ENCODE results near the gene SPINT2. TPM values are rescaled to one million over a fixed set of nuclear protein-coding genes. Genes with fewer than 3 reads are reported as not detected.

SPINT2 gene
- total and polyA plus RNA-seq, 3 experiments from 2014 or later: 27.9 to 49.5 (median 29.4) TPM

DNA sequence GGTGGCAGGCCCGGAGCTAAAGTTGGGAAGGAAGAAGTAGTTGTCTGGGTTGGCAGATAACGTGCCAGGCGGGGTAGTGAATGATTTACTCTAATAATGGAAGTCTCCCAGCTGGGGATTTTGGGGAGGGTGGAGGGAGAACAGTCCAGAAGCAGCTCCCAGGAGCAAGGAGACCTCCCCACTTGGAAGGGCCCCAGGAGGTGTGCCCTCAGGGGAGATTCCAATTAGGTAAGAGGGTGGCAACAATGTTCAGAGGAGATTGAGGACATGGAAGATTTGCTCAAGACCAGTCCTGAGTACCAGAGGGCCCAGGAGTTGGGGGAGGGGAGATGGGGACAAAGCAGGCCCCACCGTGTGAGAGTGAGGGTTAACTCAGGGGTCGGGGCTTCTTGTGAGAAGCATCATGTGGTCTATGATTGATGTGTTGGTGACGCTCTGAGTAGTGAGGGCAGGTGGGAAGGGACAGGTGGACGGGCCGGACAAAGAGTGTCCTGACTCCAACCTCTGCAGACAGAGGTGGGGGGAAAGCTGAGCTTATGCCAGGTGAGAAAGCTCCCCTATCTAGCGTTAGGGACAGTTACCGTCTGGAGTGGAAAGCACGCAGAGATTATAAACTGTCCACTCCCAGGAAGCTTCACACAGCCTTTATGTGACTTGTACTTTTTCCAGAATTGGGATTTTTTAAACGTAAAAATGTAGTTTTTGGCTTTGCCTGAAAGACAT lies 3.5 kb downstream of the SPINT2 start:
- Histone ChIP-seq H3K36me3 (ENCODE audit: insufficient read depth, low read length) (no peaks in the 10 kb centered on the region), H3K4me3 (ENCODE audit: low read length) (no peak overlapping the region), H3K27me3 (ENCODE audit: insufficient read depth, low read length, poor library complexity, severe bottlenecking) (no peaks in the 10 kb centered on the region), H3K27ac (ENCODE audit: low read depth, low read length) (no peak overlapping the region), H3K9me3 (ENCODE audit: low read length) (no peaks in the 10 kb centered on the region), H3K4me1 (ENCODE audit: insufficient read depth, low read length) (peaks cover 17% of the 10 kb centered on the region)
- ChIA-PET CTCF (interaction anchor here (0.9 kb wide), 1 partner anchor 25 kb away, joined by 3 read pairs; no protein-coding TSS in a partner anchor), POLR2A (no interaction called here)
- Mint-ChIP-seq H3K27ac (peak overlapping the region in 2 of 8 donors; percentile 12 to 33), H3K9me3 (peaks cover 0 to 2% (median 0%) of the 10 kb centered on the region in 5 donors), H3K4me1 (peaks cover 18 to 27% (median 19%) of the 10 kb centered on the region in 3 donors), H3K4me3 (peak overlapping the region in 1 of 7 donors; percentile 2), H3K27me3 (peaks cover 3 to 11% of the 10 kb centered on the region in 2 donors), H3K36me3 (peaks cover 0 to 2% (median 0%) of the 10 kb centered on the region in 3 donors)
- no peak for DNase-seq

GRCh38 chr19:38268539-38268938 lies 4.2 kb downstream of the SPINT2 start:
- CTCF ChIA-PET: no interaction called here

GRCh38 chr19:38270587-38271167 lies 6.3 kb downstream of the SPINT2 start:
- H3K9me3 Mint-ChIP-seq: no peaks in the 10 kb centered on the region
- H3K9me3 ChIP-seq (ENCODE audit: low read length): no peaks in the 10 kb centered on the region
- H3K36me3 ChIP-seq (ENCODE audit: insufficient read depth, low read length): no peaks in the 10 kb centered on the region
- peak overlapping the region; percentile 9 for H3K27ac ChIP-seq (ENCODE audit: low read depth, low read length)
- no peaks in the 10 kb centered on the region for H3K27me3 Mint-ChIP-seq
- no peak overlapping the region for H3K4me3 ChIP-seq (ENCODE audit: low read length)
- POLR2A ChIA-PET: no interaction called here
- peaks cover 3 to 10% (median 6%) of the 10 kb centered on the region in 3 donors for H3K4me1 Mint-ChIP-seq
- H3K27me3 ChIP-seq (ENCODE audit: insufficient read depth, low read length, poor library complexity, severe bottlenecking): no peaks in the 10 kb centered on the region
- peak overlapping the region in 1 of 8 donors; percentile 77 for H3K27ac Mint-ChIP-seq
- CTCF ChIA-PET: no interaction called here
- H3K36me3 Mint-ChIP-seq: peaks cover 0 to 3% (median 0%) of the 10 kb centered on the region in 3 donors
- H3K4me3 Mint-ChIP-seq: no peak overlapping the region
- no peak for DNase-seq
- H3K4me1 ChIP-seq (ENCODE audit: insufficient read depth, low read length): peaks cover 3% of the 10 kb centered on the region

More at GRCh38 chr19:38268539-38268938, 4.2 kb downstream of the SPINT2 start:
- Histone ChIP-seq H3K9me3 (ENCODE audit: low read length) (no peaks in the 10 kb centered on the region), H3K27ac (ENCODE audit: low read depth, low read length) (no peak overlapping the region), H3K4me1 (ENCODE audit: insufficient read depth, low read length) (peaks cover 16% of the 10 kb centered on the region), H3K36me3 (ENCODE audit: insufficient read depth, low read length) (no peaks in the 10 kb centered on the region), H3K4me3 (ENCODE audit: low read length) (no peak overlapping the region), H3K27me3 (ENCODE audit: insufficient read depth, low read length, poor library complexity, severe bottlenecking) (no peaks in the 10 kb centered on the region)
- no peak for DNase-seq
- Mint-ChIP-seq H3K4me1 (peaks cover 18 to 26% (median 19%) of the 10 kb centered on the region in 3 donors), H3K27me3 (peaks cover 0 to 11% of the 10 kb centered on the region in 2 donors), H3K4me3 (peak overlapping the region in 1 of 7 donors; percentile 17), H3K9me3 (peaks cover 0 to 2% (median 0%) of the 10 kb centered on the region in 5 donors), H3K27ac (peak overlapping the region in 2 of 8 donors; percentile 12 to 55), H3K36me3 (peaks cover 0 to 2% (median 0%) of the 10 kb centered on the region in 3 donors)
- POLR2A ChIA-PET: no interaction called here

- no peaks in the 10 kb centered on the region for H3K9me3 ChIP-seq (ENCODE audit: low read length)
- POLR2A ChIA-PET: no interaction called here
- CTCF ChIA-PET: no interaction called here
- Mint-ChIP-seq H3K4me1 (no peaks in the 10 kb centered on the region), H3K36me3 (peaks cover 0 to 4% (median 0%) of the 10 kb centered on the region in 3 donors), H3K27me3 (no peaks in the 10 kb centered on the region), H3K9me3 (no peaks in the 10 kb centered on the region), H3K27ac (peak overlapping the region in 1 of 8 donors; percentile 7), H3K4me3 (no peak overlapping the region)
- H3K4me1 ChIP-seq (ENCODE audit: insufficient read depth, low read length): no peaks in the 10 kb centered on the region
- no peak overlapping the region for H3K27ac ChIP-seq (ENCODE audit: low read depth, low read length)
- H3K4me3 ChIP-seq (ENCODE audit: low read length): no peak overlapping the region
- DNase-seq: no peak
- H3K36me3 ChIP-seq (ENCODE audit: insufficient read depth, low read length): no peaks in the 10 kb centered on the region
- no peaks in the 10 kb centered on the region for H3K27me3 ChIP-seq (ENCODE audit: insufficient read depth, low read length, poor library complexity, severe bottlenecking)
These were observed 9.1 kb downstream of the SPINT2 start for GRCh38 chr19:38273499-38273898.

- ChIA-PET POLR2A (no interaction called here), CTCF (no interaction called here)
- DNase-seq: no peak
- Histone ChIP-seq H3K27me3 (ENCODE audit: insufficient read depth, low read length, poor library complexity, severe bottlenecking) (no peaks in the 10 kb centered on the region), H3K4me3 (ENCODE audit: low read length) (no peak overlapping the region), H3K4me1 (ENCODE audit: insufficient read depth, low read length) (no peaks in the 10 kb centered on the region), H3K36me3 (ENCODE audit: insufficient read depth, low read length) (no peaks in the 10 kb centered on the region), H3K27ac (ENCODE audit: low read depth, low read length) (no peak overlapping the region), H3K9me3 (ENCODE audit: low read length) (no peaks in the 10 kb centered on the region)
- Mint-ChIP-seq H3K9me3 (no peaks in the 10 kb centered on the region), H3K4me3 (no peak overlapping the region), H3K36me3 (peaks cover 0 to 4% (median 0%) of the 10 kb centered on the region in 3 donors), H3K4me1 (no peaks in the 10 kb centered on the region), H3K27ac (no peak overlapping the region), H3K27me3 (no peaks in the 10 kb centered on the region)
These were observed 10.4 kb downstream of the SPINT2 start for GRCh38 chr19:38274739-38275138.

DNA sequence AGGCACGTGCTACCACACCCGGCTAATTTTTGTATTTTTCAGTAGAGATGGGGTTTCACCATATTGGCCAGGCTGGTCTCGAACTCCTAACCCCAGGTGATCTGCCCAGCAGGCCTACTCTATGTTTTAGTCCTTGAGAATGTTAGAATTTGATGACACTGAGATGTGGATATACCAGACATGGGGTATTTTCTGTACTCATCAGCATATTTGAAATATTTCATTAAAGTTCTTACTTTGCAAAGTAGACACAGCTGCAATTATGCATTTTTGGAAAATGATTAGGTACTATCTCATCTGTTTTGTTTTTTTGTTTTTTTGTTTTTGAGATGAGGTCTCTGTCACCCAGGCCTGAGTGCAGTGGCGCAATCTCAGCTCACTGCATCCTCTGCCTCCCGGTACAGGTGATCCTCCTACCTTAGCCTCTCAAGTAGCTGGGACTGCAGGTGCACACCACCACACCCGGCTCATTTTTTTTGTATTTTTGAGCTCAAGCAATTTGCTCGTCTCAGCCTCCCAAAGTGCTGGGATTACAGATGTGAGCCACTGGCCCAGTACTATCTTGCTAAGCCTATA lies 12.7 kb downstream of the SPINT2 start:
- H3K36me3 Mint-ChIP-seq: peaks cover 0 to 2% (median 2%) of the 10 kb centered on the region in 3 donors
- H3K9me3 Mint-ChIP-seq: no peaks in the 10 kb centered on the region
- Histone ChIP-seq H3K36me3 (ENCODE audit: insufficient read depth, low read length) (no peaks in the 10 kb centered on the region), H3K4me3 (ENCODE audit: low read length) (no peak overlapping the region), H3K27ac (ENCODE audit: low read depth, low read length) (no peak overlapping the region), H3K27me3 (ENCODE audit: insufficient read depth, low read length, poor library complexity, severe bottlenecking) (no peaks in the 10 kb centered on the region), H3K9me3 (ENCODE audit: low read length) (no peaks in the 10 kb centered on the region), H3K4me1 (ENCODE audit: insufficient read depth, low read length) (no peaks in the 10 kb centered on the region)
- ChIA-PET POLR2A (no interaction called here), CTCF (no interaction called here)
- H3K4me1 Mint-ChIP-seq: peaks cover 4 to 6% (median 5%) of the 10 kb centered on the region in 3 donors
- no peak overlapping the region for H3K27ac Mint-ChIP-seq
- no peak for DNase-seq
- no peak overlapping the region for H3K4me3 Mint-ChIP-seq
- H3K27me3 Mint-ChIP-seq: no peaks in the 10 kb centered on the region

DNA sequence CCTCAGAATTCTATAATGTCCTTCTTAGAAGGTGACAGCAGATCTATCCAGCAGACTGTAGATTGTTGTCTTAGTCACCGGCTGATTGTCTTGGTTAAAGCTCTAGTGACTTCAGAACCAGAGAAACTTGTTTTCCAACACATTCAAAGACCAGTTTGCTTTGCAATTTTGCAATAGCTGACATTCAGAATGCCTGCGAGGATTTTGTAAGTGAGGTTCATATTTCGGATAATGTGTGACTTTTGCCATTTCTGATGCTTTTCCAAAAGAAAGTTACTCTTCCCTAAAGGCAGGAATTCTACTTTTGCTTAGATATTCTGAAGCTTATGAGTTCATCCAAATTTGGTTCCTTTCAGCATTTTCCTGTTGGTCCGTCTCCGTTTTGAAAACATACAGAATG lies 13.2 kb downstream of the SPINT2 start:
- Mint-ChIP-seq H3K27me3 (no peaks in the 10 kb centered on the region), H3K27ac (no peak overlapping the region), H3K4me1 (peaks cover 4 to 9% (median 8%) of the 10 kb centered on the region in 3 donors), H3K36me3 (peaks cover 0 to 2% (median 2%) of the 10 kb centered on the region in 3 donors), H3K4me3 (no peak overlapping the region), H3K9me3 (no peaks in the 10 kb centered on the region)
- no peak overlapping the region for H3K4me3 ChIP-seq (ENCODE audit: low read length)
- ChIA-PET CTCF (no interaction called here), POLR2A (no interaction called here)
- H3K36me3 ChIP-seq (ENCODE audit: insufficient read depth, low read length): no peaks in the 10 kb centered on the region
- H3K27ac ChIP-seq (ENCODE audit: low read depth, low read length): no peak overlapping the region
- no peaks in the 10 kb centered on the region for H3K27me3 ChIP-seq (ENCODE audit: insufficient read depth, low read length, poor library complexity, severe bottlenecking)
- H3K4me1 ChIP-seq (ENCODE audit: insufficient read depth, low read length): no peaks in the 10 kb centered on the region
- H3K9me3 ChIP-seq (ENCODE audit: low read length): no peaks in the 10 kb centered on the region
- DNase-seq: no peak

GRCh38 chr19:38277969-38278680 lies 13.8 kb downstream of the SPINT2 start:
- POLR2A ChIA-PET: no interaction called here
- H3K9me3 Mint-ChIP-seq: no peaks in the 10 kb centered on the region
- Histone ChIP-seq H3K4me3 (ENCODE audit: low read length) (no peak overlapping the region), H3K27me3 (ENCODE audit: insufficient read depth, low read length, poor library complexity, severe bottlenecking) (no peaks in the 10 kb centered on the region), H3K36me3 (ENCODE audit: insufficient read depth, low read length) (no peaks in the 10 kb centered on the region), H3K27ac (ENCODE audit: low read depth, low read length) (no peak overlapping the region), H3K9me3 (ENCODE audit: low read length) (no peaks in the 10 kb centered on the region), H3K4me1 (ENCODE audit: insufficient read depth, low read length) (no peaks in the 10 kb centered on the region)
- no peak overlapping the region for H3K27ac Mint-ChIP-seq
- no peaks in the 10 kb centered on the region for H3K27me3 Mint-ChIP-seq
- H3K4me1 Mint-ChIP-seq: peaks cover 4 to 9% (median 8%) of the 10 kb centered on the region in 3 donors
- no peak for DNase-seq
- H3K4me3 Mint-ChIP-seq: no peak overlapping the region
- CTCF ChIA-PET: no interaction called here
- peaks cover 0 to 2% (median 2%) of the 10 kb centered on the region in 3 donors for H3K36me3 Mint-ChIP-seq
